Measurements from ENCODE around the gene PCMTD2.
"Not testable (repeated sequence)": the region's sequence is repeated elsewhere in the genome, so short reads cannot be mapped to it uniquely, and the experiment has no call there.

Gene PCMTD2

DNA sequence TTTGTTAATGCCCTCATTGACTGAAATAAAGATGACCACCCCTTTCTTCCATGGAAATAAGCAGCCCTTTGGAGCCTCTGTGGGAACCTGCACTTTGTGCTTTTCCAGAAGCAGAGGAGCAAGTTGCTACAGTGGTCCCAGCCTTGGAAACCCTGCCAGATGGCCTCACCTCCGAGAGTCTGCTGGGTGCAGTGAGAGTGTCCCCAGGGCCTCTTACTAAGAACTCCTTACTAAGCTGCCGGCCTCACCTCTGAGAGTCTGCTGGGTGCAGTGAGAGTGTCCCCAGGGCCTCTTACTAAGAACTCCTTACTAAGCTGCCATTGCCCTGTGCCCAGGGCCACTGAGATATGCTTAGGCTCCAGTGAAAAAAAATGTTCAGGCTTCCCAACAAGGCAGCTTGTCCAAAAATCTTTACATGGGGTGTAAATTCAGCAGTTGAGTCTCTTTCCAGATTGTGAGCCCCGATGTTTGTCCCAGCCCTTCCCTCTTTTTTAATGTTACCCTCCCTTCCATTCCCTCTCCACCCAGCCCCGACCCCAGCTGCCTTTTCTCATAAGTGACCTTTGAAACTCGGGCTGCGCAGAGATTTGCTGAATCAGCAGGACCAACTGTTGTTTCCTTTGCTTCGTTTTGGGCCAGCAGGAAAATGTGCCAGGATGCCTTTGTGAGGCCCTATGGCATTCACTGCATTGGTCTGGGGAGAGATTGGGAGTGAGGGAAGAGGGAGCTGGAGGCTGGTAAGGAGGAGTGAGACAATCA lies 66.7 kb downstream of the PCMTD2 start:
- in situ Hi-C loops (cut with HindIII; ENCODE audit: low sequenced_read_pairs); DNase-seq (ENCODE audit: low read depth); H3K4me3 ChIP-seq (ENCODE audit: low read depth, low read length): not testable (repeated sequence)
